D721Med (cell line): Measurements from ENCODE around the gene MCM8.

Experiments
- DNase-seq: peaks from one replicate; pipeline ENCODE4 v3.0.0; 2011; ENCODE audit warnings: low spot score; ENCODE audit not compliant: insufficient read length
- FAIRE-seq: peaks from 2 replicates; lab custom pipeline; 2011; peaks lifted over from hg19 to GRCh38; lab: Jason Lieb, UNC
- TF ChIP-seq, protein P1 (sequence below): IDR thresholded peaks from 2 replicates; pipeline ENCODE4 v1.5.1; 2012; ENCODE audit warnings: mild to moderate bottlenecking, control low read depth; ENCODE audit not compliant: insufficient read depth; ENCODE audit errors: missing control alignments

The MCM8 gene

DNA sequence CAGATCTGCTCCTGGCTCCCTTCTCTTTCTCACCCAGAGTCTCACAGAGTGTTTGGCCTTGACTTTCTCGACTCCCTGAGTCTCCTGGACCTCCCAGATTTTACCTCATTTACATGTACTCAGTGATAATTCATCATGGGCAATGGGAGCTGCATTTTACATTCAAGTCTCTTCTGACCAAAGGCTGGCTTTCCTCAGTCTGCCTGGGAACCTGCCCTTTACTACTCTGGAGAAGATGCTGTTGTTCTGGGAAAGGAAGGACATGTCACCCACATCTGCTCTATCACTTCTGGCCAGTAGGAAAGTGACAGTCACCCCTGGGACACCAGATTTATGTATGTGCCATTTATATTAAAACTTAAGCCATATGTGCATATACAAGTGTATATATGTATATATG, 96.0 kb downstream of the MCM8 start:
- TF ChIP-seq, protein P1, sequence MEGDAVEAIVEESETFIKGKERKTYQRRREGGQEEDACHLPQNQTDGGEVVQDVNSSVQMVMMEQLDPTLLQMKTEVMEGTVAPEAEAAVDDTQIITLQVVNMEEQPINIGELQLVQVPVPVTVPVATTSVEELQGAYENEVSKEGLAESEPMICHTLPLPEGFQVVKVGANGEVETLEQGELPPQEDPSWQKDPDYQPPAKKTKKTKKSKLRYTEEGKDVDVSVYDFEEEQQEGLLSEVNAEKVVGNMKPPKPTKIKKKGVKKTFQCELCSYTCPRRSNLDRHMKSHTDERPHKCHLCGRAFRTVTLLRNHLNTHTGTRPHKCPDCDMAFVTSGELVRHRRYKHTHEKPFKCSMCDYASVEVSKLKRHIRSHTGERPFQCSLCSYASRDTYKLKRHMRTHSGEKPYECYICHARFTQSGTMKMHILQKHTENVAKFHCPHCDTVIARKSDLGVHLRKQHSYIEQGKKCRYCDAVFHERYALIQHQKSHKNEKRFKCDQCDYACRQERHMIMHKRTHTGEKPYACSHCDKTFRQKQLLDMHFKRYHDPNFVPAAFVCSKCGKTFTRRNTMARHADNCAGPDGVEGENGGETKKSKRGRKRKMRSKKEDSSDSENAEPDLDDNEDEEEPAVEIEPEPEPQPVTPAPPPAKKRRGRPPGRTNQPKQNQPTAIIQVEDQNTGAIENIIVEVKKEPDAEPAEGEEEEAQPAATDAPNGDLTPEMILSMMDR: no peak
- FAIRE-seq (no peak), DNase-seq (no peak)

DNA sequence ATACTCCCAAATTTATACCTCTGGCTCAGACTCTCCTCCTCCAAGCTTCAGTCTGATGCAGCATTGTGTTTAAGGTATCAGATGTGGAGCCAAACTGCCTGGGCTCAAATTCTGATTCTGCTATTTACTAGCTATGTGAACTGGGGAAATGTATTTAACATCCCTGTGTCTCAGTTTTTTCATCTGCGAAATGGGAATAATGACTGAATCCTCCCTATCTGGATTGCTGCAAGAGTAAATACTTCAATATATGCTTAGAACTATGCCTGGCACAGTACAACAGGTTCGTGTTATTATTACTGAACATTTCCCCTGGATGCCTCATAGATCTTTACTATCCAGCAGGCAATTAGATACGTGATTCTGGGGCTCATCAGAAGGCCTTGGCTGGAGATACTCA, 97.9 kb downstream of the MCM8 start:
- no peak for DNase-seq
- FAIRE-seq: no peak
- TF ChIP-seq, protein P1: no peak
